ACHN (cell line): Measurements from ENCODE around the gene MAP6D1.
A peak's percentile ranks its signal among the peaks of the same experiment; 100 is the strongest.

ENCODE experiments used
- DNase-seq: peaks from one replicate; pipeline ENCODE4 v3.0.0-alpha.2; 2015
- in situ Hi-C: cut with HindIII; loops from 2 replicates; pipeline ENCODE4 v1.10.0; 2017; ENCODE audit warnings: low sequenced_read_pairs, low pct_ligation_motif_present, low pct_unique_long_range_greater_than_20kb

Gene MAP6D1

DNA sequence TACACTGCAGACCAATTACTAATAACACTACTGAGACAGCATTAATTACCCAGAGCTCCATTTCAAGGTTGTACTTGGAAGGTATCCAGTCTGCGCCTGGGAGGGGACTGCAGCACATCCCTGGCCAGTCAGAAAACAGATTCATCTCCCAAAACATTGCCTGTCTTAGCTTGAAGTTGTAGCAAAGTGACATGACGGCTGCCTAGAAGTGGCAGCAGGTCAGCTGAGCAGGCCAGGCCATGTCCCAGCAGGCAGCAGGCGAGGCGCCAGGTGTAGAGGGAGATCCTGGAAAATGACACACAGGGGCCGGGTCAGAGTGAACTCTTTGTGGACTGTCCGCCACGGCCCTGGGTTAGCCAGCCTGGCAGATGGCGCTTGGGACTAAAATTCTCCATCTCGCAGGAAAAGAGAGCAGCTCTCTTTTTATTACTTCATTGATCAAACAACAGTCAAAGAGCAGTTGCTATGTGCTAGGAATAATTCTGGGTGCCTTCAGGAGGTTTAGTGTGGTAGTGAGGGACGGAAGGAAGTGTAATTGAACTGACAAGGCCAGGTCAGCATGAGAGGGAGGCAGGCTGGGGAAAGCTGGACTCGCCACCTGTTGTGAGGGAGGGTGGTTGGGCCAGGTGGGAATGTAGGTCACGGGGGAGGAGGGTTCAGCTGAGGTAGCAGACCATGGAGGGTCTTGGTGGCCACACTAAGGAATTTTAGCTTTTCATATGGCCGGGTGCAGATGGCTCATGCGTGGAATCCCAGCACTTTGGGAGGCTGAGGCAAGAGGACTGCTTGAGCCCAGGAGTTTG lies 1.3 kb upstream of the MAP6D1 start:
- in situ Hi-C loops = no loop called here
- DNase-seq = no peak

DNA sequence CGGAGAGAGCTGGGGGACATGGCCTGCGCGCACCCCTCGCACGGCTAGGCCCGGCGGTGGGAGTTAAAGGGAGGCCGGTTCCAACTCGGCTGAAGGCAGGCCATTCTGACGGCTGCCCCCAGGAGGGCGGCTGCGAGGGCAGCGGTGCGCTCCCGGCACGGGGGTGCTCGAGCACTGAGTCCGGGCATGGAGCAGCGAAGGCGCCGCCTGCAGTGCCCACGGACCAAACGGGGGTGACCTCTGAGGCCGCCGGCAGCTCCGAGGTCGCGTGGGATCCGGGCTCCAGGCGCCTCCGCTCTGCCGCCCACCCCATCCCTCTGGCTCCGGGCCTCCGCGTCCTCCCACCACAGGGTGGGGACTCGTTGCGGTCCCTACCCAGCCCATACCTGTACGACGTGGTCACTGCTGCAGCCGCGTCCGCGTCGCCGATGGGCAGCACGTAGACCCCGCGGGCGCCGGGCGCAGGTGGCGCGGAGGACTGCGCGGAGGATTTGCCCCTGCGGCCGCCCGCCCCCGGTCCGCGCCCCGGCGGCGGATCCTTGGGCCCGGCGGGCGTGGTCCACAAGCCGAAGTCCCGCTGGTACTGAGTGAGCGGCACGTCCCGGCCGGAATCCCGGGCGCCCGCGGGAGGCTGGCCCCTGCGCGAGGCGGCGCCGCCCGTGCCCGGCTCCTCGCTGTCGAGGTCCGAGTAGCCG lies 469 bp downstream of the MAP6D1 start:
- peak; percentile 7 for DNase-seq

GRCh38 chr3:183823963-183824362 lies 1.4 kb downstream of the MAP6D1 start:
- in situ Hi-C loops = loop anchor here (25.0 kb wide), 1 partner anchor 337 kb away; no protein-coding TSS in a partner anchor
- no peak for DNase-seq

More for the DNA sequence above, 469 bp downstream of the MAP6D1 start:
- in situ Hi-C loops = loop anchor here (25.0 kb wide), 1 partner anchor 338 kb away; no protein-coding TSS in a partner anchor

DNA sequence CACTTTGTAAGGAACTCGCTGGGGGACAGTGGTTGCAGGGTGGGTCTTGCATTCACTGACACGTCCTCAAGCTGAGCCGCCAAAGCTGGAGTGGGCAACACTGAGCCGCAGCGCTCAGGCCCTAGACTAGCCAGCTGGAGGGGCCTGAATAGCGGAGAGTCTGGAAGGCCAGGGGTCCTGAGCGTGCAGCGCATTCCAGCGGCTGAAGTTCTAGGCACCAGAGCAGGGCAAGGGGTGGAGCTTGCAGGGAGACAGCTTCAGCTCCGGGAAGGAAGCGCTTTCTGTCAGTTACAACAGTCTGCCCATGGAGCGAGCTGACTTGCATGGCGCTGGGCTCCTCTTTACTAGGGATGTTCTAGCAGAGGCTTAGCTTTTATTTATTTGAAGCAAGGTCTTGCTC lies 2.7 kb downstream of the MAP6D1 start:
- in situ Hi-C loops = loop anchor here (25.0 kb wide), 1 partner anchor 335 kb away; no protein-coding TSS in a partner anchor
- DNase-seq = no peak

- in situ Hi-C loops = loop anchor here (25.0 kb wide), 1 partner anchor 333 kb away; no protein-coding TSS in a partner anchor
- DNase-seq = no peak
Observed at GRCh38 chr3:183819831-183820230, 5.5 kb downstream of the MAP6D1 start.

DNA sequence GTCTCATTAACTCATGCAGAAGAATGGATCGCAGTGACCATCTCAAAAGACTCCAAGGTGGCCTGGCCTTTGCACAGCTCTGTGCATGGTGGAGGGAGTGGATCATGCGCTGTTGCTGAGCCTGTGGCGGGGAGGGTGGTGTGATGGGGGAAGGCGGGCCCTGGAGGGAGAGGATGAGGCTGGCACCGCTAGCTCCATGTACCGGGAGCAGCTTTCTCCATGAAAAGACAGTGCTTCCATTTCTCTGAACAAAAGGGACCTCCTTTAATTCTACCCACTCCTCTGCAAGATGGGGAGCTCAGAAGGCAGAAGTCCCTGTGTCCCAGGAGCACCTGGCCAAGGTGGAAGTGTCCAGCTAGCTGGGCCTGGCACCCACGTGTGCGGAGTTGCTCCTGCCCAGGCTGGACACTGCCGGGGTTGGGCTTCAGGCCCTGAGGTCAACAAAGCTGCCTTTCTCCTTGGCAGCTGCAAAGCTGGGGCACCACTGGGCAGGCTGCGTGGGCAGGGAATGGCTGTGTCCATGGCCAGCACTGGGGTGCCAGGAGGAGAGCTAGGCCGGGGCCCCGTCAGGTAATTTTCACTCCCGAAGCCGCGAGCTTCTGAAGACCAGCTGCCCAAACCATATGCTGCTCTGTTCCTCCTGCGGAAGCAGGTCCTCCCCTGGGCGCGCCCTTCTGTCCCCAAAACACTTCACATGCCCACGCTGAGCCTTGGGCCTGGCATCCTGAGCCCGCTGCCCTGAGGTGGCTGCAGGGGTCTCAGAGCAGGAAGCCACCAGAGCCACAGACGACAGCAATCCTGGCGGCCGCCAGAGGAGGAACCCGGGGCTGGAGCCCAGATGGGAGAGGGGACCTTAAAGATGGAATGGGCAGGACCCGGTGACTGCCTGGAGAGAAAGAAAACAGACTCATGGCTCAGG lies 6.4 kb downstream of the MAP6D1 start:
- in situ Hi-C loops = loop anchor here (25.0 kb wide), 1 partner anchor 332 kb away; no protein-coding TSS in a partner anchor
- no peak for DNase-seq

GRCh38 chr3:183818041-183818620 lies 7.2 kb downstream of the MAP6D1 start:
- no peak for DNase-seq
- in situ Hi-C loops = loop anchor here (25.0 kb wide), 1 partner anchor 331 kb away; no protein-coding TSS in a partner anchor

- in situ Hi-C loops = loop anchor here (25.0 kb wide), 1 partner anchor 330 kb away; no protein-coding TSS in a partner anchor
- no peak for DNase-seq
Observed at GRCh38 chr3:183817639-183818038, 7.7 kb downstream of the MAP6D1 start.

GRCh38 chr3:183816681-183817510 lies 8.5 kb downstream of the MAP6D1 start:
- DNase-seq = no peak
- in situ Hi-C loops = loop anchor here (25.0 kb wide), 1 partner anchor 330 kb away; no protein-coding TSS in a partner anchor

- in situ Hi-C loops = loop anchor here (25.0 kb wide), 1 partner anchor 329 kb away; no protein-coding TSS in a partner anchor
- DNase-seq = no peak
Observed at GRCh38 chr3:183815951-183816475, 9.4 kb downstream of the MAP6D1 start.

DNA sequence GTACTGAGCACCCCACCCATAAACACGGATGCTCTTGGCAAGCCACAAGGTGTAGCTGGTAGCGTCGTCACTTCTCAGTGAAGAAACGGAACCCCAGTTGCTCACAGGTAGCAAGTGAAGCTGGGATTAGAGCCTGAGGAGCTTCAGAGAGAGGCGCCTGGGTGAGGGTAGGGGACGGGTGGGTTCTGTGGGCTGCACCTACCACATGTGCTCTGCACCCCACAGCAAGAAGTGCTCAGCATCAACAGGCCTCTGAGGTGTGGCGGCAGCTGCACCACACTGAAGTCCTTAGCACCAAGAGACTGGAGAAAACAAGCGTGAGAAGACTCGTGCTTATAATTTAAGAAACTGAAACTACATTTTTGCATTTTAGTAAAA lies 9.8 kb downstream of the MAP6D1 start:
- in situ Hi-C loops = loop anchor here (25.0 kb wide), 1 partner anchor 328 kb away; no protein-coding TSS in a partner anchor
- no peak for DNase-seq

- no peak for DNase-seq
- in situ Hi-C loops = loop anchor here (25.0 kb wide), 1 partner anchor 327 kb away; no protein-coding TSS in a partner anchor
Observed at GRCh38 chr3:183814240-183814639, 11.1 kb downstream of the MAP6D1 start.

- no peak for DNase-seq
- in situ Hi-C loops = loop anchor here (25.0 kb wide), 1 partner anchor 326 kb away; no protein-coding TSS in a partner anchor
Observed at GRCh38 chr3:183812761-183813445, 12.5 kb downstream of the MAP6D1 start.

DNA sequence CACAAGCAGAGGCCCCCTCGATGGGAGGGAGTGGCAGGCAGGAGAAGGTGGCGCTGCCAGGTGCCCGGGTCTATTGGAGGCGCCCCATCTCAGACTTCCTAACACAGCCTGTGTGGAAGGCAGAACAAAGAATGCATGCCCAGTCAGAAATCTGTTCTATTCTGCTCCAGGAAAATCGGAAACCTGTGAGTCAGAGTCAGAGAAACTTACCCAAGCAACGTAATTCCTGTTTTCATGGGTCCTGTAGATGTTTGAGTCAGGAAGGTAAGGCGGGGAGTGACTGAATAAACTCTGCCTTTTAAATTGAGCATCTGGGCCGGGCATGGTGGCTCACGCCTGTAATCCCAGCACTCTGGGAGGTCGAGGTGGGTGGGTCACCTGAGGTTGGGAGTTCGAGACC lies 13.7 kb downstream of the MAP6D1 start:
- no peak for DNase-seq
- in situ Hi-C loops = loop anchor here (25.0 kb wide), 1 partner anchor 324 kb away; no protein-coding TSS in a partner anchor

DNA sequence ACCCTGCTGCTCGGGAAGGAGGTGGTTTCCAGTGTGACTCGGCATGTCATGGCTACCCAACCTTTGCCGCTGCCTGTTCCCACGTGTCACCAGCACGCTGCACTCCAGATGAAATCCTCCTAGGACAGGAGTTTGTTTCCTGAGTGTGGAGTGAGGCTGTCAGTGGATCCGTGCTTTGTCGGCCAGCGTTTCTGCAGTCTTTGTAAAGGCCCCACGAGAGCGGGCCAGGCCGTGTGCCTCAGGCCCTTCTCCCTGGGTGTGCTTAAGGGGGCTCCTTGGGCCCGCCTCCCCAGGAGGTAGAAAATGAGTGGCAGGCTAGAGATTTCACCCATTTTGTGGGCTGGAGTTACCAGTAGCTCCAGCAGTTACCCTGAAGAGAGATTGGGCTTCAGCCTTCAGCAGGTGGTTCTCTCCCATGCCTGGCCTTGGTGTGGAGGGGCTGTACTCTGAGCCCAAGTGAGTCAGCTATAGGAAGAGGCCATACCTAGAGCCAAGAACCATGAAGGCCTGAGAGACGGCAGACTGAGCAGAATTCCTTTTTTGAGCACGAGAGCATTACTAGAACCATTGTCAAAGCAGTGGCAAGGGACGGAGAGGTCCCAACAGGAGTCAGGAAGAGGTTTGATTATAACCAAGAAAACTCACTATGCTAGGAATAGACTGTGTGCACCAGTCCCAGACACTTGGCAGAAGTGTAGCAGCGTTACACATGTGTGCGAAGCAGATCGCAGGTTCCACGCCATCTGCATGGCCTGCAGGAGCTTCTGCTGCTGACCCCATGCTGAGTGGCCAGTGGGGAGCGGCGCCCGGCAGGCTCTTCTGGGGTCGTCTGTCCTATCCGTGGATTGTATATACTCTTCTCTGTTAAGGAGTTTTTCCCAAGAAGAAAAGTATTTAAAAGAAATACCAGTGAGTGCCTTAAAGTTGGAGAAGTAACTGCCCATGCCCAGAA lies 14.5 kb downstream of the MAP6D1 start:
- in situ Hi-C loops = loop anchor here (25.0 kb wide), 1 partner anchor 324 kb away; no protein-coding TSS in a partner anchor
- DNase-seq = no peak
